ENCODE results near the gene ZDHHC8.

DNA sequence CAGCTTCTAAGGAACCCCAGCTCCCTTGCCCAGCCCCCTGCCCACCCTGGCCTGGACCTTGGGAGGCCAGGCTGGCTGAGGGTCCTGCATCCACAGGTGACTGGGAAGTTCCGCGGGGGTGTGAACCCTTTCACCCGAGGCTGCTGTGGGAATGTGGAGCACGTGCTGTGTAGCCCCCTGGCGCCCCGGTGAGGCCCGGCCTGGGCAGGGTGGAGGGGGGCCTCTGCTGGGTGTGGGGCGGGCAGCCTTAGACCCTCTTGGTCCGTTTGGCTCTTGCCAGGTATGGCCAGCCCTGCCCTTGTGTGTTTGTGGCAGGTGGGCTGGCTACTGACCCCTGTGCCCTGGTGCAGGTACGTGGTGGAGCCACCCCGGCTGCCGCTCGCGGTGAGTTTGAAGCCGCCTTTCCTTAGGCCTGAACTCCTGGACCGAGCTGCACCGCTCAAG lies 8.9 kb downstream of the ZDHHC8 start:
- TF ChIP-seq, protein P1, sequence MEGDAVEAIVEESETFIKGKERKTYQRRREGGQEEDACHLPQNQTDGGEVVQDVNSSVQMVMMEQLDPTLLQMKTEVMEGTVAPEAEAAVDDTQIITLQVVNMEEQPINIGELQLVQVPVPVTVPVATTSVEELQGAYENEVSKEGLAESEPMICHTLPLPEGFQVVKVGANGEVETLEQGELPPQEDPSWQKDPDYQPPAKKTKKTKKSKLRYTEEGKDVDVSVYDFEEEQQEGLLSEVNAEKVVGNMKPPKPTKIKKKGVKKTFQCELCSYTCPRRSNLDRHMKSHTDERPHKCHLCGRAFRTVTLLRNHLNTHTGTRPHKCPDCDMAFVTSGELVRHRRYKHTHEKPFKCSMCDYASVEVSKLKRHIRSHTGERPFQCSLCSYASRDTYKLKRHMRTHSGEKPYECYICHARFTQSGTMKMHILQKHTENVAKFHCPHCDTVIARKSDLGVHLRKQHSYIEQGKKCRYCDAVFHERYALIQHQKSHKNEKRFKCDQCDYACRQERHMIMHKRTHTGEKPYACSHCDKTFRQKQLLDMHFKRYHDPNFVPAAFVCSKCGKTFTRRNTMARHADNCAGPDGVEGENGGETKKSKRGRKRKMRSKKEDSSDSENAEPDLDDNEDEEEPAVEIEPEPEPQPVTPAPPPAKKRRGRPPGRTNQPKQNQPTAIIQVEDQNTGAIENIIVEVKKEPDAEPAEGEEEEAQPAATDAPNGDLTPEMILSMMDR (conservative IDR thresholded peaks at IDR 0.05 in 1 of 2, IDR thresholded peaks at IDR 0.05 in 1 of 2; ENCODE audit: extremely low read depth in 1 of 2, insufficient read depth in 1 of 2, low read depth in 1 of 2, low read length in 2 of 2) = no peak
- no peak for TF ChIP-seq EZH2 (IDR thresholded peaks at IDR 0.05; ENCODE audit: borderline replicate concordance, low read length)
